ENCODE results near the gene GJA8.
A peak's percentile ranks its signal among the peaks of the same experiment; 100 is the strongest.
"Not testable (repeated sequence)": the region's sequence is repeated elsewhere in the genome, so short reads cannot be mapped to it uniquely, and the experiment has no call there.

Gene GJA8

DNA sequence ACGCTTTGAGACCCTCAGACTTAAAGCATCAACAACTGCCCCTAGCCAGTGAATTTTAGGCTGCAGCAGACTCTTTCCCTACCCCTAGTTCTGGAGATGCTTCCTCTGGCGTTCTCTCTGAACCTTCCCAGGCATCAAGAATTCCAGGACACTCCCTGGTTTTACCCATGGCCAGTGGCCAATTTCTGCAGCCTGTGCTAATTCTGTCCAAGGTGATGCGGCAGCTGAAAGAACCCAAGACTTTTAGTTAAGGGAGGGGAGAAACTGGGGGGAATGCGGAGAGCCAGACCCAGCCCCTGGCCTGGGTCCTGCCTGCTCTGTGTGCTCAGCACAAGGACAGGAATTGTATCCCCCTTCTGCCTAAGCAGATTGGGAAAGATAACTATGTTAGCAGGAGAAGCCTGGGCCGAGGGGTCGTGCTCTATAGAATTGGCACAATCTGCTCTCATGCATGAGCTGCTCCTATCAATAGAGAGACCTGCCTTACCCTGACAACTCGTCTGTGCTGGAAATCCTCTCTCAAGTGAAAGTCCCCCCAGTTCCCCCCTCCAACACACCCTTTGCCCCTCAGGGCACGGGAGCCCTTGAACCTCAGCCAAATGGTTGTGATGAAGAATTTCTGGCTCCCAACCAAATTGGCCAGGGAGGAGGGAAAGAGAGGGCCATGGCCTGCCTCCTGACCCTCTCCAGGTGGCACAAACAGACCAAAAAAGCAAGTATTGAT lies 5.4 kb upstream of the GJA8 start:
- Mint-ChIP-seq H3K4me3 (no peak overlapping the region), H3K9me3 (no peaks in the 10 kb centered on the region), H3K36me3 (ENCODE audit: insufficient read depth) (no peaks in the 10 kb centered on the region), H3K4me1 (peaks cover 6% of the 10 kb centered on the region), H3K27me3 (peaks cover 11% of the 10 kb centered on the region), H3K27ac (ENCODE audit: low read depth) (no peak overlapping the region)
- ATAC-seq (replicated peaks; ENCODE audit: extremely low read depth, poor library complexity, severe bottlenecking): no peak
- no peak for DNase-seq (ENCODE audit: low spot score in 2 of 2)

GRCh38 chr1:147897789-147898188 lies 4.8 kb upstream of the GJA8 start:
- ATAC-seq (replicated peaks; ENCODE audit: extremely low read depth, poor library complexity, severe bottlenecking) (no peak), DNase-seq (ENCODE audit: low spot score in 2 of 2) (no peak)
- Mint-ChIP-seq H3K36me3 (ENCODE audit: insufficient read depth) (no peaks in the 10 kb centered on the region), H3K27ac (ENCODE audit: low read depth) (no peak overlapping the region), H3K4me1 (peaks cover 2% of the 10 kb centered on the region), H3K27me3 (peaks cover 11% of the 10 kb centered on the region), H3K4me3 (no peak overlapping the region), H3K9me3 (no peaks in the 10 kb centered on the region)

- no peak overlapping the region for H3K4me3 Mint-ChIP-seq
- H3K27me3 Mint-ChIP-seq: peaks cover 13% of the 10 kb centered on the region
- H3K4me1 Mint-ChIP-seq: no peaks in the 10 kb centered on the region
- no peaks in the 10 kb centered on the region for H3K9me3 Mint-ChIP-seq
- H3K27ac Mint-ChIP-seq (ENCODE audit: low read depth): no peak overlapping the region
- ATAC-seq (replicated peaks; ENCODE audit: extremely low read depth, poor library complexity, severe bottlenecking): no peak
- DNase-seq (ENCODE audit: low spot score in 2 of 2): no peak
- H3K36me3 Mint-ChIP-seq (ENCODE audit: insufficient read depth): no peaks in the 10 kb centered on the region
These were observed 2.1 kb downstream of the GJA8 start for GRCh38 chr1:147904726-147905125.

GRCh38 chr1:147907786-147908509 lies 5.4 kb downstream of the GJA8 start:
- ATAC-seq (replicated peaks; ENCODE audit: extremely low read depth, poor library complexity, severe bottlenecking): no peak
- Mint-ChIP-seq H3K27ac (ENCODE audit: low read depth) (no peak overlapping the region), H3K4me3 (no peak overlapping the region), H3K27me3 (peaks cover 13% of the 10 kb centered on the region), H3K9me3 (no peaks in the 10 kb centered on the region), H3K36me3 (ENCODE audit: insufficient read depth) (no peaks in the 10 kb centered on the region), H3K4me1 (no peaks in the 10 kb centered on the region)
- DNase-seq (ENCODE audit: low spot score in 2 of 2): no peak

- Mint-ChIP-seq H3K4me3 (no peak overlapping the region), H3K27me3 (peaks cover 46% of the 10 kb centered on the region), H3K36me3 (ENCODE audit: insufficient read depth) (no peaks in the 10 kb centered on the region), H3K27ac (ENCODE audit: low read depth) (no peak overlapping the region), H3K9me3 (no peaks in the 10 kb centered on the region), H3K4me1 (no peaks in the 10 kb centered on the region)
- ATAC-seq (replicated peaks; ENCODE audit: extremely low read depth, poor library complexity, severe bottlenecking) (no peak), DNase-seq (ENCODE audit: low spot score in 2 of 2) (no peak)
These were observed 10.0 kb downstream of the GJA8 start for GRCh38 chr1:147912553-147912952.

DNA sequence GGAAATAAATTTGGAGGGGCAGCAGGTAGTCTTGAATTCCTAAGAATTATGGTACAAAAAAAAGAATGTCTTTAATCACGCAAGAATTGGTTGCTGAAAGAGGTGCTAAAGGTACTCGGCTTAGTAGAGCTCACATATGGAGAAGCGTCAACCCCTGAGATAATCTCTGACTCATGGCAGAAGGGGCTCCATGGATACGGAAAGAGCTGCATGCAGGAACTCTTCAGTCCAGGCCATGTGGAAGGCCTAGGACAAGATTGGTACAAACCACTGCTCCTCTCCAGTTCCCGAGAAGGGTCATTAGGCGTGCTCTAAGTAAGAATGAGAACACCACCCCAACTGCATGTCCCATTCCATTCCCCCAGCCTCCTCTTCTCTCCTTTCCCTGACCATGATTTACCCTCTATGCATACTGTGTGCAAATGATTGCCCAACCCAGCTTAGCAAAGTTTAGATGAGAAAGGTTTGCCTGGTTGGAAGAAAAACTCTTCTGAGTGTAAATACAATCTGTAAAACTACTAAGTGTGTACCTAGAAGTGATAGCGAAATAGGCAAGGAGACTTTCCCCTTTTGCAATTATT lies 10.9 kb downstream of the GJA8 start:
- Mint-ChIP-seq H3K27me3 (peaks cover 46% of the 10 kb centered on the region), H3K9me3 (no peaks in the 10 kb centered on the region), H3K36me3 (ENCODE audit: insufficient read depth) (no peaks in the 10 kb centered on the region), H3K4me1 (no peaks in the 10 kb centered on the region), H3K4me3 (no peak overlapping the region), H3K27ac (ENCODE audit: low read depth) (no peak overlapping the region)
- ATAC-seq (replicated peaks; ENCODE audit: extremely low read depth, poor library complexity, severe bottlenecking) (no peak), DNase-seq (ENCODE audit: low spot score in 2 of 2) (no peak)

DNA sequence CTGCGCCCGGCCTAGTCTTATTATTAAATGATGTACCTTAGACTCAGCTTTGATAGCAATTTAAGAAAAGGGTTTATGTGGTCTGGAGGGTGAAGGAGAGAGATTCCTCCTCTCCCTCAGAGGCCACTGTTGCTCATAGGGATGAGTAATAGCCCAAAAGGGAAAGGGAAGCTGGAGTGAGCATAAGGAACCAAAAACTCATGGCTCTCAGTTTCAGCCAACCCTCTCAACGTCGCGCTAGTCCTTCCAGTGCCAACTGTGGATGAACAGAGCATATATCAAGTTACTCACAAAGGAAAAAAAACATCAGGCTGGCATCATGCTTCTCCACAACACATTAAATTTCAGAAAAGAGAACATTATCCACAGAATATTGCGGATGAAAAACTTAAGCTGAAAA lies 17.3 kb downstream of the GJA8 start:
- H3K9me3 Mint-ChIP-seq: no peaks in the 10 kb centered on the region
- H3K27me3 Mint-ChIP-seq: peaks cover 23% of the 10 kb centered on the region
- H3K36me3 Mint-ChIP-seq (ENCODE audit: insufficient read depth): peaks cover 2% of the 10 kb centered on the region
- no peaks in the 10 kb centered on the region for H3K4me1 Mint-ChIP-seq
- no peak overlapping the region for H3K4me3 Mint-ChIP-seq
- ATAC-seq (replicated peaks; ENCODE audit: extremely low read depth, poor library complexity, severe bottlenecking) (no peak), DNase-seq (ENCODE audit: low spot score in 2 of 2) (no peak)
- H3K27ac Mint-ChIP-seq (ENCODE audit: low read depth): no peak overlapping the region

DNA sequence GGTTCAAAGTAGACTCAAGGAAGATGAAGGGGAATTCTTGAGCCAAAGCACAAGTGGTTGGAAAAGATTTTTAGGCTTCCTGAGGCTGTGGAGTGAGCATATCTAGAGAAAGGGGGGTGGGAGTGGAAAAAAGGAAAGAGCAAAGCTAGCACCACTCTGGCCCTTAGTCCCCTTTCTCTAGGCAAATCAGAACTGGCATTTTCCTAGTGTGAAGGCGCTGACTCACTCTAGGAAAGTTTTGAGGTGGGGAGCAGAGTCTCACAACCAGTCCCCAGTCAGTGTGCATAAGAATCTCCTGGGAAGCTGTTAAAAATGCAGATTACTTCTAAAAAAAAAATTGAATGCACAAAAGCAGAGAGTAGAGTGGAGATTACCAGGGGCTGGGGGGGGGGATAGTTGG lies 22.2 kb downstream of the GJA8 start:
- DNase-seq (ENCODE audit: low spot score in 2 of 2): no peak
- Mint-ChIP-seq H3K27ac (ENCODE audit: low read depth) (no peak overlapping the region), H3K27me3 (no peaks in the 10 kb centered on the region), H3K4me1 (no peaks in the 10 kb centered on the region), H3K9me3 (no peaks in the 10 kb centered on the region), H3K36me3 (ENCODE audit: insufficient read depth) (peaks cover 7% of the 10 kb centered on the region), H3K4me3 (no peak overlapping the region)
- ATAC-seq (replicated peaks; ENCODE audit: extremely low read depth, poor library complexity, severe bottlenecking): no peak

GRCh38 chr1:147927215-147927614 lies 24.6 kb downstream of the GJA8 start:
- H3K27me3 Mint-ChIP-seq; H3K4me3 Mint-ChIP-seq; DNase-seq (ENCODE audit: low spot score in 2 of 2); H3K27ac Mint-ChIP-seq (ENCODE audit: low read depth); H3K36me3 Mint-ChIP-seq (ENCODE audit: insufficient read depth); ATAC-seq (replicated peaks; ENCODE audit: extremely low read depth, poor library complexity, severe bottlenecking); H3K9me3 Mint-ChIP-seq: not testable (repeated sequence)
- peaks cover 23% of the 10 kb centered on the region for H3K4me1 Mint-ChIP-seq

- H3K27me3 Mint-ChIP-seq; ATAC-seq (replicated peaks; ENCODE audit: extremely low read depth, poor library complexity, severe bottlenecking); DNase-seq (ENCODE audit: low spot score in 2 of 2); H3K9me3 Mint-ChIP-seq; H3K4me3 Mint-ChIP-seq; H3K36me3 Mint-ChIP-seq (ENCODE audit: insufficient read depth): not testable (repeated sequence)
- peak overlapping the region; percentile 61 for H3K27ac Mint-ChIP-seq (ENCODE audit: low read depth)
- peaks cover 27% of the 10 kb centered on the region for H3K4me1 Mint-ChIP-seq
These were observed 25.1 kb downstream of the GJA8 start for GRCh38 chr1:147927689-147928088.

DNA sequence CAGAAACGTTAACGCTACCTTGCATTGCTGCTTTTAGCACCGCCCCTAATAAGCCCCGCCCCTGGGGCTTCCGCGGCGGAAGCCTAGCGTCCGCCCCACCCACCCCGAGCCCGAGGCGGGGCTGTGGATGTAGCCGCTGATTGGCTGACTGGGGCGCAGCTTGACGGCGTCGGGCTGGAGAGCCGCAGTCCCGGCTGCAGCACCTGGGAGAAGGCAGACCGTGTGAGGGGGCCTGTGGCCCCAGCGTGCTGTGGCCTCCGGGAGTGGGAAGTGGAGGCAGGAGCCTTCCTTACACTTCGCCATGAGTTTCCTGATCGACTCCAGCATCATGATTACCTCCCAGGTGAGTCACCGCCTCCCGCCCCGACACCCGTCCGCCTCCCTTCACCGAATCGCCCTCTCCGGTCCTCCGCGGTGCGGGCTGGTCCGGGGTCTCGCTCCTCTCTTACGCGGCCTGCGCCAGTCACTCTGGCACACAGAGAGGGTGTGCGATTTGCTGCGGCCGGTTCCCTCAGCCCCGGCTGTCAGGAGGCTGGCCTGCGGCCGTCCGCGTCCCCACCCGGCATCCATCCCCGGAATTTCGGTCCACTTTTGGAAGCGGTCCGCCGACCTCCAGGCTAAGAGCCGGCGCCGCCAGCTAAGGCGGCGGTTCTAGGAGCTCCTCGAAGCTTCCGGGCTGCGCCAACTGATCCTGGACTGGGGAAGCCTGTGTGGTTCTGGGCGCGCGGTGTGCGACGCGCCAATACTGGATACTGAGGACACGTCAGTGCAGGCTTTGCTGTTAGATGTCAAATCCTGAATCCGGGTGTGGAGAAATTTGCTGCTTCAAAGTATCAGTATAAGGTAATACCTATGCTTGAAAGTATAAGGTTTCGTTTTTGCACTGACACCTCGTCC lies 25.9 kb downstream of the GJA8 start, which contains the start of gene GPR89B:
GPR89B (plus strand) TSS at position 185 of the 897 bp plus-strand sequence; CDS start at position 302, 117 bp downstream.
- H3K4me1 Mint-ChIP-seq: peaks cover 29% of the 10 kb centered on the region
- H3K4me3 Mint-ChIP-seq: peak within 1 kb of the TSS; percentile 81
- not testable (repeated sequence) for H3K9me3 Mint-ChIP-seq; H3K27me3 Mint-ChIP-seq; H3K36me3 Mint-ChIP-seq (ENCODE audit: insufficient read depth)
- ATAC-seq (replicated peaks; ENCODE audit: extremely low read depth, poor library complexity, severe bottlenecking) (peak; percentile 98), DNase-seq (ENCODE audit: low spot score in 2 of 2) (peak; percentile 80 to 81)
- peak within 1 kb of the TSS; percentile 61 for H3K27ac Mint-ChIP-seq (ENCODE audit: low read depth)

- not testable (repeated sequence) for H3K36me3 Mint-ChIP-seq (ENCODE audit: insufficient read depth); ATAC-seq (replicated peaks; ENCODE audit: extremely low read depth, poor library complexity, severe bottlenecking); H3K27me3 Mint-ChIP-seq; DNase-seq (ENCODE audit: low spot score in 2 of 2); H3K9me3 Mint-ChIP-seq
- peak overlapping the region; percentile 69 for H3K27ac Mint-ChIP-seq (ENCODE audit: low read depth)
- peak overlapping the region; percentile 57 for H3K4me3 Mint-ChIP-seq
- H3K4me1 Mint-ChIP-seq: peaks cover 33% of the 10 kb centered on the region
These were observed 28.5 kb downstream of the GJA8 start for GRCh38 chr1:147931137-147931536.

Data from central memory CD8-positive, alpha-beta T cell (primary cell).